Stimulated activated CD8-positive, alpha-beta memory T cell treated with anti-CD3 and anti-CD28 coated beads, Interleukin-15, amount 100 ng/mL, for 48 hours (primary cell): Measurements from ENCODE around the gene ARHGEF19.
A peak's percentile ranks its signal among the peaks of the same experiment; 100 is the strongest.
"Not testable (repeated sequence)": the region's sequence is repeated elsewhere in the genome, so short reads cannot be mapped to it uniquely, and the experiment has no call there.

Source experiments
- DNase-seq, 2 donors: peaks; one replicate each; pipeline ENCODE4 v3.0.0-alpha.2; 2020; ENCODE audit warnings: low read depth in 2 of 2

The ARHGEF19 gene

DNA sequence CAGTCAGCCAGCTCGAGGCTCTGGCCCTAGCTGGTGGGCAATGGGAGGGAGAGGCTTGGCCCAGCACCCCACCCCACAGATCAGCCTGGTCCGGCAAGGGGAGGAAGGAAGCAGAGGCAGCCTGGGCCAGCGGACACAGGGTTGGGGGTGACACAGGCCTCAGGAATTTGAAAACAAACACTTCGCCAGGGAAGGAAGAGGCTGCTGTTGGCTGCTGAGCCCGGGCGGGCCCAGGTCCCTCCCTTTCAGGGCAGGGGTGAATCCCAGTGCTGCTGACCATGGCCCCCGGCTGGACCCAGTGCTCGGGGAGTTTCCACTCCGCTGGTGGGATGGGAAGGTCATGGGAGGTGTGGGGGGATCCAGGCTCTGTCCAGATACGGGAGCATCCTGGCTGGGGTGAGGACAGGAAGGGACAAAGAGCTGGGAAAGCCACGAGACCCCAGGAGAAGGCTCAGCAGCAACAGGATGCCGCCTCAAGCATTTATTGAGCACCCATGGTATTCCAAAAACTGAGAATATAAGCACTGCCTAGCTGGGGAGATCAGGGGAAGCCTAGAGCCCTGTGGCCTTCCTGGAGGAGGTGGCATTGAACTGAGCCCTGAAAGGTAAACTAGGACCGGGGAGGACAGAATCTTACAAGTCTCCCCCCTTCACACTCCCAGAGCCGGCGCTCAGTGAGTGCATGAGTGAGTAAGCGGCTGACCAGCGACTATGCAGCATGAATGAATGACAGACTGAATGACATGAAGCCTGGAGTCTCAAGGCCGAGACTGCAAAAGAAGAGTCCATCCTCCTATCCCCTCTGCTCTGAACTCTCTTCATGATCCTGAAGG is 30.3 kb downstream of the ARHGEF19 start:
- no peak for DNase-seq

DNA sequence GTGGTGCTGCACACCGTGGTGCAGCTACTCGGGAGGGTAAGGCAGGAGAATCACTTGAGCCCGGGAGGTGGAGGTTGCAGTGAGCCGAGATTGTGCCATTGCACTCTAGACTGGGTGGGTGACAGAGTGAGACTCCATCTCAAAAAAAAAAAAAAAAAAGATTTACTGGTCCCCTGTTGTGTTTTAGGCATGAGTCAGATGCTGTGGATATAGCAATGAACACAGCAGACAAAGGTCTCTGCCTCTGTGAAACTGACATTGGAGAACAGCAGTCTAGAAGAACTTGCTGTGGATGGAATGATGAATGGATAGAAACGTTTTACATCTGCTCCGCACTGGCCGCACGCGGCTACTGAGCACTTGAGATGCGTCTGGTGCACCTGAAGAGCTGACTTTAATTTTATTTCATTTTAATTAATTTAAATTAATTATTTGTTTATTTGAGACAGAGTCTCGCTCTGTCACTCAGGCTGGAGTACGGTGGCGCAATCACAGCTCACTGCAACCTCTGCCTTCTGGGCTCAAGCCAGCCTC is 32.1 kb downstream of the ARHGEF19 start:
- DNase-seq = no peak

DNA sequence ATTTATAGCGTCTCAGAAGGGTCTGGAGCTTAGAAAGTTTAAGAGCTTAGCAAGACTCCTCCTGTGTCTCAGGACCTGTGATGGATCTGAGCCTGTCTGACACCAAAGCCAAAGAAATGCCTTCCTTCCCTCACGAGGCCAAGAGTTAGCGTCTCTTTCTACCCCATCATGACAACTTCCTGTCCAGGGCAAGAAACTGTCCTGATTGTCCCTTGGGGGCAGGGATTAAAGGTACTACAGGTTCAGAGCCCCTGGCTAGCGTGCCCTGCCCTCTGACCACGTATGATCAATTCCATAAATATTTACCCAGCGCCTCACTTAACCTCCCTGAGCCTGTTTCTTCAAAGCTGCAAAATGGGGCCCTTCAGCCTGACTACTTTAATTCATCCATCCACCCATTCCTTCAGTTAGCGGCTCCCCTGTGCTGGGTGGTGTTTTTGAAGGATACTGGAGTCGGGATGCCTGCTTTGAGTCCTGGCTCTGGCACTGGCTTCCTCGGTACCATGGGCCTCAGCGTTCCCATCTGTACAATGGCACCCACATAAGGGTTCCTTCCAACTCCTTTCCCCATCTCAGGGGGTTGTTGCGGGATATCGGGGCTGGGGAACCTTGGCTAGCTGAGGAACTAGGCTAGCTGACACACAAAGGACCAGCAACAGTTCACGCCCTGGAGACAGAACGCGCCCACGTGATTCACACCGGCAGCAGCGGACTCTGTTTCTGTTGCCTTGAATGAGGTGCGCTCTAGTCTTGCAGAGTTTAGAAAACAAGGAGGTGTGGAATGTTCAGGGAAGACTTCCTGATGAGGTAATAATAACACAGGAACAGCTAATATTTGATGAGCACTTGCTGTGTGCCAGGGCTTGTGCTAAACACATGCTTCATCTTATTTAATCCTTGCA is 33.6 kb downstream of the ARHGEF19 start:
- no peak for DNase-seq

DNA sequence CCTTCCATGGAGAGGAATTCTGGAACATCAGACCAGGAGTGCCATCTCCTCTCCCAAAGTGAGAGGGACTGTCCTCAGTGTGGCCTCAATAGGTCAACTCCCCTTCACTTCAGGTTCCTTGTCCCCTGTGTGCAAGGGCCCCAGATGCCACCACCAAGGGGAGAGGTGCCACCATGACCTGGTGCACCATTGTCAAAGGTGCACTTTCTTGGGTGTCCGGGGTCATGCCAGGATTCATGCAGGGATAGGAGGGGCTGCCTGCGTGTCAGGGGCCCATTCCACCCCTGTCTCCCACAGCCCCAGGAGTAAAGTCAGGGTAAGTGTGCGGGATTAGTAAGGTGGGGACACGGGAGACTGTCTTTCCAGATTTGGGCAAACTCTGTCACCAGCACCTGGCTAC is 35.1 kb downstream of the ARHGEF19 start:
- no peak for DNase-seq

DNA sequence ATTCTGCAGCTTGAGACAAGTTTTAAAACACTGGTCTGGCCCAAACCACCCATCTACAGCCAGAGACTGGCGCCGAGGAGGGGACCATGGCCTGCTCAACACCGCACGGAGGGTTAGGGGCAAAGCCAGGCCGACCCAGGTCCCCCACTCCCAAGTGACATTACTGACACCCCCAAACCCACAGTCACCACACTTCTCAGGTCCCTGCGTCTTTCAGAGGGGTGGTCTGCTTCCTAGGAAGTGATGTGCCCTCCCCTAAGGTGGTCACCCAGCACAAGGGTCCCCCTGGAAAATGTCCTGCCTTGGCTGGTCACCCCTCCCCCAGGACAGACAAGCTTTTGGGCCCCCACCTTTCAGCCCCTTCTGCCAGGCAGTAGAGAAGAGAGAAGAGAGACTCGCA is 35.8 kb downstream of the ARHGEF19 start:
- DNase-seq = no peak

DNA sequence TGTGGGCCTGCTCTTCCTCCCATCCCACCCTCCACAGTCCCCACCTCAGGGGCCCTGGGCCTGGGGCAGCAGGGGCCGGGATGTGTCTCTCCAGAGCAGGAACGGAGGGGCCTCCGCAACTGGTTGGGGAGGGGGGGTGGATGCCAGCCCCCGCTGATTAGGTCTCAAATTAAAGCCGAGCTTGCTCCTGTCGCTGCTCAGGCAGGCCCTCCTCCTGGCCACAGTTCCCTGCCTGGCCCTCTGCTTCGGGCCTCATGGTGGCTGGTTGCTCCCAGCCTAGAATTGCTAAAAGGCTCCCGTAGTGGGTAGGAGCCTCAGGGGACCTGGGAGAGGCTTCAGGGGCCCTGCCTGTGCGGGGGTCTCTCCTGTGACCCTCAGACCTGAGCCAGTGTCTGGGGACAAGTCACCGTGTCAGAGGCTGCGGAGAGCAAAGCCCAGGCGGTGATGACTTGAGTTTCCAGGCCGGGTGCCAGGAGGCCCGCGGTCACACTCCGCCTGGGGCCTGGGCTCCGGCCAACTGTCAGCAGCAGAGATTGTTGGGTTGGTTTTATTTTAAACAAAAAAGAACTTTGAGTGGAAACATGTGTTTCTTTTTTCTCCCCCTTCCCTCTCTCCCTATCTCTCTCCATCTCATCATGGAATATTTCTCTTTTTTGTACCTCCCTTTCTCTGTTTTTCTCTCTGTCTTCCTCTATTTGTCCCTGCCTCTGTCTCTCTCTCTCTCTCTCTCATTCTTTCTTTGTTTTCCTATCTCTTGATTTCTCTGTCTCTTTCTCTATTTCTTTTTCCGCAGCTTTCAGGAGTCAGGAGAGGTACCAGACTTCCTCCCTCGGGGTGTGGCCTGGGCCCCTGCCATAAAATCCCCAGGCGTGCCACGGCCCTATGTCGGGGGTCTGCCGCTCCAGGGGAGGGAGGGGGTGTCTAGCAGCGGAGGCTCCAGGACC is 36.6 kb downstream of the ARHGEF19 start:
- no peak for DNase-seq

DNA sequence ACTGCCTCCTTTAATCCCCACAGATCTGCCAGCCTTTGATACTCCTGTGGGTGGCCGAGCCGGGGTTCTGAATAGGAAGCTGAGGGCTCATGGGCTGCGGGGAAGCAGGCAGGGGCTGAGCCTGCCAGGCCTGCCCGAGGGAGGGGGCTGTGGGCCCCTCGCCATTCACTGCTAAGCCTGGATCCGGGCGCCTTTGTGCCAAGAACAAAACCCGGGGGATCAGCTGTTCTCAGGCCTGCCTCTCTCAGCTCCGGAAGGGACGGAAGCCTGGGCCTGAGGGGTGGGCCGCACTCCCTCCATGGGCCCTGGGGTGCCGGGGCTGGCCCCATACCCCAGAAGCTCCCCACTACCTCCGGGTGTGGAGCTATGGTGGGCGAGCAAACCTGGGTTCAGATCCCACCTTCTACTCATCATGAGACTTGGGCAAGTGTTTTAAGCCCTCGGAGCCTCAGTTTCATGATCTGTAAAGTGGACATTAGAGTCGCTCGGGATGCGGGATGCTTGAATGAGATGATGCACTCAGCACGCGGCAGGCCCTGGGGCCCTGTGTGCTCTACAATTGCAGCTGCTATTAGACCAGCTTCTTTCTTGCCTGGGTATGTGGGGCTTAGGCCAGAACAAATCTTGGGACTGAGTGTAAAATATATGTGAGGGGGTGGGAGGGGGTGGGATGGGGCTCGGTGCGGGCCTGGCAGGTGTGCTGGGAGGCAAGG is 37.4 kb downstream of the ARHGEF19 start:
- no peak for DNase-seq

DNA sequence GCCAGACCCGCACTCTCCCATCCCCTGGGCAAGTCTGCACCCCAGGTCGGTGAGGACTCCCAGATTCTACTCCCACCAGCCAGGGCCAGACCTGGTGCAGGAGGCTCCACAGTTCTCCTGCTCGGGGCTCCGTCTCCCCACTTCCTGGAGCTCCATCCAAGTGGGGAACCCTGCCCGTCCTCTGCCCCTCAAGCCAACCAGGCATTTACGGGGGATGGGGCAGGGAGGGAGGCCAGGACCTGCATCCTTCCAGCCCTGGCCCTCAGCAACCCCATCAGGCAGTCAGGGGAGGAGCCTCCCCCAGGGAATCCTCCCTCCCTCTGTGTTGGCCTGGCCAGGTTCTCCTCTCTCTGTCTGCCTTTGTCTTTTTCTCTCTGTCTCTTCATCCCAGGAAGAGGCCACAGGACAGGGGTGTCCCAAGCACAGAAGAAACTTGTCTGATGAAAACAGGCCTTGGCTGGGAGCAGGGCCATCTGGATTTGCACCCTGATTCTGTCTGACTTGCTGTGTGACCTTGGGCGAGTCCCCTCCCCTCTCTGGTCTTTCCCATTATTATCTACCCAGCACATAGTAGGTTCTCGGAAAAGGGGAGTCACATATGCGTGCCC is 38.1 kb downstream of the ARHGEF19 start:
- no peak for DNase-seq

DNA sequence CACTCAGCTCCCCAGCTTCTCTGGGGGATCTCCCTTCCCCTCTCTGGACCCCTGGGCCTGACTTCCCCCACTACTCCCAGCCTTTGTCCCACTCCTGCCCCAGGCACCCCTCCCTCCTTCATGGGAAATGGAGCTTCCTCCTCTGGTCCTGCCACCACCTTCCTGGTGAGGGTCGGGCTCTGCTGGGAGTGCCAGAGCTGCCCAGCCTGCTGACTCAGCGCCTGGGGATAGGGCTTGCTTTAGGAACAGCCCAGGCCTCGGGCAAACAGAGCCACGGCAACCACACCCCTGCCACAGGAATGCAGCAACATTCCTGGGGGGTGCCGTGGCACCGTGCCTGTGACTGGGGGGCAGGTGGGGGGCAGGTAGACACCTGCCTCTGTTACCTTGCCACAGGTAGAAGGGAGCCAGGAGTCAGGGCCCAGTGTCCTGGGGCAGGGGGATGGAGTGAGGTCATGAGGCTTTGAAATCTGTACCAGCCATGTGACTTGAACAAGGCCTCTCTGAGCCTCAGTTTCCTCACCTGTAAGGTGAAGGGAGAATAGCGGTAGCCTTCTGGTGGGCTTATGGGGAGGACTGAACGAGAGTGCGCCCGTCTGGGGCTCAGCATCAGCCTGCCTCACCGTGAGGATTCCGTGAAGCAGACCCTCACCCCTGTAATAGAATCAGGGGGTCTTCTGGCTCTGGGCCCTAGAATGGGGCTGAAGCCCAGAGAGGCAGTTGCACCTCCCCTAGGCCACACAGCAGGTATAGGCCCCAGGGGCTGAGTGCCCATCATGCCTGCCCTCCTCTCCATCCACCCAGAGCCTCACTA is 38.8 kb downstream of the ARHGEF19 start:
- no peak for DNase-seq

DNA sequence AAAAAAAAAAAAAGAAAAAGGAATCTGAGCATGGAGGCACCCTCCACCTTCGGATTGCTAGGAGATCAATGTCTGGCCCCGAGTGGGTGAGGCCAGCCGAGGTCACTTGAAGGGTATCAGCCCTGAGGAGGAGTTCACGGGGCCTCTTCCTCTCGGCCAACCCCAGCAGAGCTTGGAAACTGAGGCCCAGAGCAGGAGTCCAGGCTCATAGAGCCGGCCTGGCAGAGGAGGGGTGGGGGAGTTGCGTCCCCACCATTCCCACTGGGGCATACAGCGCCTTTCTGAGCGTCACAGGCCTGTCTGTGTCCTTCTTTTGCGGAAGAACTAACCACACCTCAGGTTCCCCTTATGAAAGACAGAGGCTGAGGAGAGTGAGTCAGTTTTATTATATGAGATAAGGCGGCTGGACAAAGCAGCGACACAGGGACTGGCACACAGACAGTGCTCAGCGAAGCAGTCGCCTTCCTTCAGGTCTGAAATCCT is 39.4 kb downstream of the ARHGEF19 start:
- DNase-seq = no peak

DNA sequence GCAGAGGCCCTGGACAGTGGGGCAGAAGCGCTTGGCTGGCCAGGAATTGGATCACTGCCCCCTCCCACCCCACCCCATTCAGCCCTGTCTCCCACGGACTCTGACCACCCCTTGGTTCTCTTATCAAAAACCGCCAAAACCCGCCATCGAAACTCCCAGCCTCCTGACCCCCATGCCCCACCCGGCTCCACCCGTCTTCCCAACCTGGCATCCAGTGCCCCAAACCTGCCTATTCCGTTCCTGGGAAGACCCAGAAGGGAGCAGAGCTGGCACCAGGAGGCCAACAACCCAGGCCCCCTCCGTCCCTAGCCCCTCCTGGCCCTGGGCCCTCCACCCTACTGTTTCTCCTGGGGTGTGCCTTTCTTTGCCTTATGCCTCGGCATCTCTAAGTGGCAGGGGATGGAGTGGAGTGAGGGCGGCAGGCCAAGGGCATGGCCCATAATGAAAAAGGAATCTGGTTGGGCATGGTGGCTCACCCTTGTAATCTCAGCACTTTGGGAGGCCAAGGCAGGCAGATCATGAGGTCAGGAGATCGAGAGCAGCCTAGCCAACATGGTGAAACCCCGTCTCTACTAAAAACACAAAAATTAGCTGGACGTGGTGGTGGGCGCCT is 40.1 kb downstream of the ARHGEF19 start:
- DNase-seq = no peak

DNA sequence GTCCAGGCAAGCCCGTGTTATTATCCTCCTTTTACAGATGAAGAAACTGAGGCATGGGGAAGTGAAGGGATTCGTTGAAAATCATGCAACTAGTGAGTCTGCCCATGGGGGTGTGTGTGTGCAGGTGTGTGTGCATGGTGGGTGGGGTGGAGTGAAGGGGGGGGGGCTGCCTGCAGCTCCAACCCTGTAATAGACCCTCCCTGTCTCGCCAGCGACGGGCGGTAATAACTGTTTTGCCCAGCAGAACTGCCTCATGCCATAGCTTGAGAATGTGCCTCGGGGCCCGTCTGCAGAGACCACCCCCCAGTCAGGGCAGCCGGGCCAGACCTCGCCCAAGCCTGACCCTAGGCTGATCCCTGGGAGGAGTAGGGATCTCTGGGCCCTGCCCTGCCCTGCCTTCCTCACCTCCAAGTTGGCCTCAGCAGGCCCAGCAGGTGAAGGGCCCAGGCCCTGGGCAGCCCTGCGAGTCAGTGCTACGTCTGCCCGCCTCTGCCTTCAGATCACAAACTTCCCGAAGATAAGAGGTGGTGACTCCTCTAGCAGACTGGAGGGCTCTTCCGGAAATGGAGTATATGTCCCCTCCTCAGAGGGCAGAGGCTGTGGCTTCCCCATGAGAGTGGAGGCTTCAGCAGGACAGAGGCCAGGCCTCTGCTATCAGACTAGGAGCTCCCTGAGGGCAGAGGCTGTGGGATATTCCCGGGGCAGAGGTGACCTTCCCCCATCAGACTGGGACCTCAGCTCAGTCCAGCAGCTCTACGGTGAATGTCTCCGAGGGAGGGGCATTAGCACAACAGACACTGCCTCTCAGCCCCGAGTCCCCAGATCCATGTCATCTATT is 40.9 kb downstream of the ARHGEF19 start:
- DNase-seq = no peak

DNA sequence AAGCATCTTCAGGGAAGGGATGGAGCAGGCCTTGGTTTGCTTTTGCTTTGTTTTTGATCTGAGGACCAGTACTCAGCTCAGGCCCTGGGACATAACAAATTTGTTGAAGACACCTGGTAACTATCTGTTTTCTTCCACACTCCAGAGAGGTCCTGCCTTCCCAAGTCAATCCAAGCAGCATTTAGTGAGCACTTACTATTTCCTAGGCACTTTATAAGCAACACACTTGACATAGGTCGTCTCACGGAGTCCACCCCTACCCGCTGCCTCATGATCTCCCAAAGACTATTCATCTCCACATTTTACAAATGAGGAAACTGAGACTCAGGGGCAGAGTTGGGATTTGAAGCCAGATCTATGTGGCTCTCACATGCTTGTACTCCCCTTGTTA is 42.2 kb downstream of the ARHGEF19 start:
- DNase-seq = no peak

DNA sequence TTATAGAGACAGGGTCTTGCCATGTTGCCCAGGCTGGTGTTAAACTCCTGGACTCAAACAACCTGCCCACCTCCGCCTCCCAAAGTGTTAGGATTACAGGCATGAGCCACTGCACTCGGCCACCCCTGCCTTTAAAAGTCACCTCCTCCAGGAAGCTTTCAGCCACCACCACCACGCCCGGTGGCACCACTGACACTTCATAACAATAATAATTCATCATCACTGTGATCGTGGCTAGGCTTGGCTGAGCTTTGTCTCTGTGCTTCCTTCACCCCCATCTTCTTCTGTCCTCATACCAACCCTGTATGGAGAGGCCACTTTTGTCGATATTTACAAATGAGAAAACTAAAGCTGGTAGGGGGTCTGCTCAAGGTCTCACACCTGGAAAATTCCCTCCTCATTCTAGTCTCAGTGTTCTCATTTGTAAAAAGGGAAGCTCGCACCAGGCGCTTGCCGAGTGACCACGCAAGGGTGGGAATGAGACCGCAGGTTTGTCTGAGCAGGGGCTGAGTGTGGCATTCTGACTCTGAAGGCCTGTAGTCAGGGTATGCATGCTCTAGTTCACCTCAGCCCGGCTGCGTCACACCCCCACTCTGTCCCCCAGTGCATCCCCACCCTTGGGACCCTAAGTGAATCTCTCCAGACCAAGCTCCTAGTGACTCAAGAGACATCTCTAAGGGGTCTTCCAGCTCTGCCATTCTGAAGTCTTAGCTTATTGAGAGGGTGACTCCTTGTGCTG is 43.7 kb downstream of the ARHGEF19 start:
- no peak for DNase-seq

DNA sequence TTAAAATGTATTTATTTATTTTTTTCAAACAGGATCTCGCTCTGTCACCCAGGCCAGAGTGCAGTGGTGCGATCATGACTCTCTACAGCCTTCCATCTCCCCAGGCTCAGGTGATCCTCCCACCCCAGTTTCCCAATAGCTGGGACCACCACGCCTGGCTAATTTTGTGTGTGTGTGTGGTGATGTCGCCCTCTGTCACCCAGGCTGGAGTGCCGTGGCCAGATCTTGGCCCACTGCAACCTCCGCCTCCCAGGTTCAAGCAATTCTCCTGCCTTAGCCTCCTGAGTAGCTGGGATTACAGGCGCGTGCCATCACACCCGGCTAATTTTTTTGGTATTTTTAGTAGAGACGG is 44.3 kb downstream of the ARHGEF19 start:
- DNase-seq = not testable (repeated sequence)

DNA sequence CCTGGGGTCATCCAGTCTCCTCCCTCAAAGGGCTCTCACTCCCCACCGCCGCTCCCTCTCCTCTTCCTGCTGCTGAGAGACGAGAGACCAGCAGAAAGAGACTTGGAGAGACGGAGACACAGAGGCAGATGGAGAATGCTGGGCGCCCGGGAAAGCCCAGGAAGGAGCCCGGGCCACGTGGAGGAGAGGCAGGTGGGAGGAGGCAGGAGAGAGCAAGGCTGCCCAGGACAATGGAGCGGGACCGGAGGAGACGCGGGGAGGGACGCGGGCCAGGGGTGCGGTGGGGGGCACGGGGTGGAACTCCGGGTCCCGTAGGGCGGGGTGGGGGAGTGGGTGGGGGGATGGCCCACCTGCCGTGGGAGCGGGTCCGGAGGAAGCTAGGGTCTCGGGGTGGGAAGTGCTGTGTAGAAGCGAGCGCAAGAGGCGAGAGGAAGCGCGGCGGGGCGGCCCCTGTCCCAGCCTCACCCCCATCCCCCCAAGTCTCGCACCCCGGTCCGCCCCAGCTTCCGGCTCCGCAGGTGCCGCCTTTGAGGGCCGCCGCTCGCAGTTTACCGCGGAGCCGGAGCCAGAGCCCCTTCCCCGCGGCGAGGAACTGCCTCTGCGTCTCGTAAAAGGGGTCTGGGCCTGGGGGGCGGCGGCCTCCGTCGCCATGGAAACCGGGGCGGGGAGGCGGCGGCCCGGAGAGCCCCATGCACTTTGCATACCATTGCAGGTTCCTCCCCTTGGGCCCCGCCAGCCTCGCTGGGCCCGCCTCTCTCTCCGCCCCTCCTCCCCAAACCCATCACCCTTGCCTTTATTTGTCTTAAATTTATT is 44.9 kb downstream of the ARHGEF19 start:
- DNase-seq = peak in 1 of 2 donors; percentile 28

DNA sequence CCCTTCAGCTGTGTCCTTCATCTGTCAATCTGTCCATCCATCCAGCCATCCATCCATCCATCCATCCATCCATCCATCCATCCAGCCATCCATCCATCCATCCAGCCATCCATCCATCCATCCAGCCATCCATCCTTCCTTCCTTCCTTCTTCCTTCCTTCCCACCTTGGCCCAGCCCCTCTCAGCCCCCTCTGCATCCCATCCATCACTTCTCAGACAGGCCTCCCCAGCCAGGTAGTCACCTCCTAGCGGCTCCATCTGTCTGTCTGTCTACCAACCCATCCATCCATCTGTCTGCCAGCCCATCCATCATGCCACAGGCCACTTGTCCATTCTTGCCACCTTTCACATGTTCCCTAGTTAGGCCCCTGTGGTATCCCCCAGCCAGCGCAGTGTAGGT is 46.3 kb downstream of the ARHGEF19 start:
- no peak for DNase-seq
